ENCODE measurements around the gene ZNF485.
"Not testable (repeated sequence)": the region's sequence is repeated elsewhere in the genome, so short reads cannot be mapped to it uniquely, and the experiment has no call there.

ZNF485 gene

DNA sequence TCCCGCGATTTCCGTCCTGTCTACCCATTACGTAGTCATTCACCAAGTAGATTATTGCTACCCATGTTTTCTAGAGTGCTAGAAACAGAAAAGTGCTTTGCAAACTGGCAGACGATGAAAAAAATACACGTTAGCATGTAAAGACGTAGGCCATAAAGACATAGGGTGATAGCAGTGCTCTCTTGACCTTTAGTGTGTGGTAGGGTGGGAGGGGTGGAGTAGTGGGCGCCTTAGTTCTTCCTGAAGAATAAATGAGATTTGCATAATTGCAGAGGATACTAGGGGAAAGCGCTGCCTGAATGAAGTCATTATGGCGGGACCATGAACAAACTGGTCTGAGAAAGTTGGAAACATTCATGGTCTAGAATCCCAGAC is 948 bp downstream of the ZNF485 start:
- DNase-seq: no peak

DNA sequence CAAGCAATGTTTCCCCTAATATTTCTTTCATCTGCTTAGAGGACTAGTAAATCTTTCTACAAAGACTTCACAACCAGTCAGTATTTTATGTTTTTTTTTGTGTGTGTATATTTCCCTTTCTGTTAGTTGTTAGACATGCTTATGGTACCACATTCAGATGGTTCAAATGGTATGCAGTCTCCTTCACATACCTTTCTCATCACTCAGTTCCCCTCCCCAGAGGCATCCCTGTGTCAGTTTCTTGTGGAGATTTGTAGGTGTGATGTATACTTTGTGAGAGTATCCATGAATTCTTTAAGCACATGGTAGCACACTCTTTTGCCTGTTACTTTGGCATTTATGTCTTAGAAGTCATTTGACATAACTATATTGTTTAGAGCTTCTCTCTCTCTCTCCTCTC is 4.4 kb downstream of the ZNF485 start:
- no peak for DNase-seq

- no peak for DNase-seq
Measured at GRCh38 chr10:43616697-43617370, 10.6 kb downstream of the ZNF485 start.

DNA sequence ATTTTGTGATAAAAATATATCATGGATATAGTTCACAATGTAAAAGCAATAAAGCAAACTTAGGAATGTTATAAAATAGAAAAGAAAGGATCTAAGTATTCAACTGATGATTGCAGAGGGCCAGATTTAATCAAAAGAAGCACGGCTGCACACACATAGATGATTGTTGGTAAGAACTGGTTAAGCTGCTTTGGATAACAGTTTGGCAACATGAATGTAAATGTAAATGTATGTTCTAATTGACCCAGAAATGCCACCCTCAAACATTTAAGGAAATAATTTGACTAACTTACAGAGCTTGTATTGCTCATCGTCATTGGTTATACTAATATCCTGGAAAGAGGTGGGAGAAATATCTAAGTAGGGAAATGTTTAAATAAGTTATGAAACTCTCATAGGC is 13.1 kb downstream of the ZNF485 start:
- no peak for DNase-seq

DNA sequence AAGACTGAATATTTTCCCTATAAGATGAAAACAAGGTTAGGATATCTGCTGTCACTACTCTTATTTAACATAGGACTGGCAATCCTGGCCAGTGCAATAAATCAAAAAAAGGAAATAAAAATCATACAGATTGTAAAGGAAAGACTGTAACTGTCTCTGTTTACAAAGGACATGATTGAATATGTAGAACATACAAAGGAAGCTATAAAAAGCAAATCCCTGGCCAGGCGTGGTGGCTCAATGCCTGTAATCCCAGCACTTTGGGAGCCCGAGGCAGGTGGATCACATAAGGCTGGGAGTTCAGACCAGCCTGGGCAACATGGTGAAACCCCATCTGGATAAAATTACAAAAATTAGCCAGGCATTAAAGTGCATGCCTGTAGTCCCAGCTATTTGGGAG is 15.8 kb downstream of the ZNF485 start:
- no peak for DNase-seq

- DNase-seq: peak; percentile 25
Measured at GRCh38 chr10:43623351-43623750, 17.1 kb downstream of the ZNF485 start.

- DNase-seq: no peak
Measured at GRCh38 chr10:43627942-43628341, 21.7 kb downstream of the ZNF485 start.

DNA sequence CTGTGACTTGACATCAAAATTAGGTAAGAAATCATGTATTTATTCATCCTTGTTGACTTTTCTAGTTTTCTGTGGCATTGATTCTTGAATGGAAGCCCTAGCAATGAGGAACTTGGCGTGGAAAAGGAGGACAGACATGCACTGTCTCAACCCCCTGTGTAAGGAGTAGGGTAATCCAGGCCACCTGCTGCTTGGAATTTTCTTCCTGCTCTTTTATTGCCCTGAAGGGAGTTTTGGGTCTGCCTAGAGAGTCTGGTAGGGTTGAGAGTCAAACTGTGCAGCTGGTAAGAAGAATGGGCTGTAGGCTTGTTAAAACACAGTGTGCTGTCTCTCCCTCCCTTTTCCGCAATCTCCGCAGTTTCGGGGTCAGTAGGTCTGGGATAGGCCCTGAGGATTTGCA is 22.7 kb downstream of the ZNF485 start:
- DNase-seq: no peak

DNA sequence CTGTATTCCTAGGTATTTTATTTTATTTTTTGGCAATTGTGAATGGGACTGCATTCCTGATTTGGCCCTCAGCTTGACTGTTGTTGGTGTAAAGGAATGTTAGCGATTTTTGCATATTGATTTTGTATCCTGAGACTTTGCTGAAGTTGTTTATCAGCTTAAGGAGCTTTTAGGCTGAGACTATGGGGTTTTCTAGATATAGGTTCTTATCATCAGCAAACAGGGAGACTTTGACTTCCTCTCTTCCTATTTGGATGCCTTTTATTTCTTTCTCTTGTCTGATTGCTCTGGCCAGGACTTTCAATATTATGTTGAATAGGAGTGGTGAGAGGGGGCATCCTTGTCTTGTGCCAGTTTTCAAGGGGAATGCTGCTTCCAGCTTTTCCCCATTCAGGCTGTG is 29.6 kb downstream of the ZNF485 start:
- not testable (repeated sequence) for DNase-seq

DNA sequence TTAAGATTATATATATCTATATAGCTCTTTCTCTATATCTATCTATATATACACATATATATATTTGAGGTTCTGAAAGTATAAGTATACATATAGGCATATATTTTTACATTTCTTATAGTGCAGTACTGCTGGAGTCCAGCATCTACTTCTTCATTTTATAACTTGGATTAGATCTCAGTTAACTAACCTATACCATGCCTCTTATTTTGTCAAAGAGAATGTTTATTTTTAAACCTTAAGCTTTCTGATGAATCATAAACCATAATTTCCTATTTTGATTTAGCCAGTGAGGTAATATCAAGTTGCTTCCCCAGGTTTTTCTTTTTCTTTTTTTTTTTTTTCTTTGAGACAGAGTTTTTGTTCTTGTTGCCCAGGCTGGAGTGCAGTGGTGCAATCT is 34.4 kb downstream of the ZNF485 start:
- DNase-seq: no peak

GRCh38 chr10:43644252-43644651 is 38.0 kb downstream of the ZNF485 start:
- no peak for DNase-seq

DNA sequence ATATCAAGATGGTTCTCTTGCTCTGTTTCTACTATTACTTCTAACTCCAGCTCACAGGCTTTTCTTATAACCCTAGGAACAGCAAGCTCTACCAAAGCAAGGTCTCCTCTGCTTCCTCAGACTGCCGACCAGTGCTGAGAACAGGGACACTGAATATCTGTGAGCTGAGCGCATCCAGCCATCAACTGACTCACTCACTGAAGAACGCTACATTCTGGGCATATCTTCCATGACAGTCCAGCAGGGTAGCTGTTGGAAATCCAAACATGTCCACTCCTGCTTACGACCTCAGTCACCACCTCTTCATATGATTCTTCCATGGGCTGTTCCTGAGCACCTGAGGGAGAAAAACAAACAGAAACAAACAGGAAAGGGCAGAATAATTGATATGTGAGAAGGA is 39.6 kb downstream of the ZNF485 start:
- no peak for DNase-seq

DNA sequence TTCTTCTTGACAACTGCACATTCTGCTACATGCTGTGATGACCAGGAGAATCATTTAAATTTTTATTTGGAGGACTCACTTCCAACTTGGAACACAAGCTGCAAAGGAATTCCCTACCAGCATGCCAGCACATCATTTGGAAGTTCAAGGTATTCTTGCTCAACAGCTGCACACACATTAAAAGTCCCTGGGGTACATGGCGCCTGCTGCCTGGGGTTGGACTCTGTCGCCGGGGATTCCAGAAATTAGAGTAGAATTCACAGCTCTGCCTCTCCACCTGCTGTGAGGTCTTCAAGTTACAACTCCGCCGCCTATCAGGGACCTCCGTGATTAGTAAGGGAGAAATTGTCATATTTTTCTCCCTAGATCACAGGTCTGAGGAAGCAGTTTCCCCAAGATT is 41.3 kb downstream of the ZNF485 start:
- no peak for DNase-seq

DNA sequence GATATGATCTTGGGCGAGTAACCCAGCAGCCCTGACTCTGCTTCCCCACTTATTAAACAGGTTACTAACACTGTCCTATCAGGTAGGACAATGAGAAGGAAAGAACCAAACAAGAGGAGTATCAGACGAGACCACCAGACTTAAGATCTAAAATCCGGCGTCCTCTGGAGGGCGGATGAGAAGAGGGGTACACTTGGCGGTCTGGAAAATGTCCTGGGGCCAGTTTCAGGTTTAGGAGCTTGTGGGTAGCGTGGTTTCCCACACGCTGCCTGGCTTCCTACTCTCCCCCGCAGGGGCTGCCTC is 41.8 kb downstream of the ZNF485 start:
- no peak for DNase-seq

- DNase-seq: peak; percentile 79
Measured at GRCh38 chr10:43648398-43649184, 42.4 kb downstream of the ZNF485 start, which contains the start of gene ZNF32. Gene ZNF32, minus strand, starts transcription at chr10:43648881. Its CDS starts 2,748 bp downstream, at chr10:43646133.

DNA sequence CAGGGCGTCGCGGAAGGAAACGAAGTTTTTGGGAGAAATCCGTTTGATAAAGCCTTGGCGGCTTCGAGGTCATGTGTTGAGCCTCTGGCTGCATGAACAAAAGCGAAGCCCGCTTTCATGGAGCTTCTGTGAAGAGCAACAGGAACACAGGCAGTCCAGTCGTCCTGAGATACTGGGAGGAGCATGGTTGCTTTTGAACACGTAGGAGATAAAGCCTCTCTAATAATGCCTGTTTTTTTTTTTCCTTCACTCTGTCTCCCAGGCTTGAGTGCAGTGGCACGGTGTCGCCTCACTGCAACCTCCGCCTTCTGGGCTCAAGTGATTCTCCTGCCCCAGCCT is 42.9 kb downstream of the ZNF485 start:
- DNase-seq: no peak

DNA sequence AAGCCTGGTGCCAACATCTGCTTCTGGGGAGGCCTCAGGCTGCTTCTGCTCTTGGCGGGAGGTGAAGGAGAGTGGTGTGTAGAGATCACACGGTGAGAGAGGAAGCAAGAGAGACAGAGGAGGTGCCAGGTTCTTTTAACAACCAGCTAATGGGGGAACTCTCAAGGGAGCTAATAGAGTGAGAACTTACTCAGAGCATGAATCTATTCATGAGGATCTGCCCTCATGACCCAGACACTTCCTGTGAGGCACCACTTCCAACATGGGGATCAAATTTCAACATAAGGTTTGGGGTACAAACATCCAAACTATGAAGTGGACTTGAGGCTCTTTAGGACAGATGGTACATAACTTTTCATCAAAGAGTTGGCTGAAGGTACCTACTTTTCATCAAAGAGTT is 47.5 kb downstream of the ZNF485 start:
- DNase-seq: no peak

DNA sequence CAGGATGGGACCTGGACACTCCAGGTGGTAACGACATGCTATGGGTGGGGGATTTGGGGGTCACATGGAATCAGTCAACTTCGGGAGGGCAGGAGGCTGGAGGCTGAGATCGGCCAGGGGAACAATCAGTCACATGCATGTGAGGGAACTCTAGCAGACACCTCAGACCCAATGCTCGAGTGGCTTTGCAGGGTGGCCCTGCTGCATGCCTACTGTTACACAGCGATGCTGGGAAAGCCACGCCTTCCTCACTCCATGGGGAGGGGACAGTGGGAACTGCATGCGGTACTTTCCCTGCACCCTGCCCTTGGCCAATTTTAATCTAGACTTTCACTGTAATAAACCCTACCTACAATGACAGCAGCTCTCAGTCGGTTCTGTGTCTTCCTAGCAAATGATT is 49.1 kb downstream of the ZNF485 start:
- DNase-seq: no peak

DNA sequence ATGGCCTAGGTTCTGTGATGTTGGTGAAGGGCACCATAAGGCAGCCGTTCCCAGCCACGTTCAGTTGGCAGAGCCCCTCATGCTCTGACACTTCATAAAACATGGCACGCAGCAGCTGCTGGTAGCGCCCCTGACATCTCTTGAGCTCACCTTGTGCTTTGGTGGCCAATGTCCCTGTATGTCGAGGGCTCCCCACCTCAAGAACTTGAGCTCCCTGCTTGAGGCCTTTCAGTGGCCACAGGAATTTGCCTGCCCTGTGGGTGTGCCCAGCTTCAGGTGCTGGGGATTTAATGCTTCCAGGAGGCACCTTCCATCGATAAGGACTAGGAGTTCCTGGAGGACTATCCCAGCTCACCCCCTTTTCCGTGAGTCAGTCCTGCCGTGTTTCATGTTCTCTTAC is 52.0 kb downstream of the ZNF485 start:
- no peak for DNase-seq

GRCh38 chr10:43665054-43665453 is 58.8 kb downstream of the ZNF485 start:
- DNase-seq: no peak

DNA sequence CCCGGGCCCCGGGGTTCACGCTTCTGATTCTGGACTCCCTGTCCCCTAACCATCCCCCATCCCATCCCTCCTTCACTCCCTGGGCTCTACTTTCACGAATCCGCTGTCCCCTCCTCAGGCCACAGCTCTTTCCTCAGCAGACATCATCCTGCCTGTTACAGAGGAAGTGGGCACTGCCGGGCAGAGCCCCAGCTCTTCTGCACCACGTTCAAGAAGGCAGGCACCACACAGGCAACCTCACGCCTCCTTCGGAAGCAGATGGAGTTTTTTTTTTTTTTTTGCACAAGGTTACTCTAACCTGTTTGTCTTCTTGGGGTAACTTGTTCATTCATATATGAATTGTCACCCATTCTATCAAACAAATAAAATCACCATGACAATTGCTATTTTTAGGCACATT is 60.3 kb downstream of the ZNF485 start:
- DNase-seq: no peak

GRCh38 chr10:43667317-43667731 is 61.1 kb downstream of the ZNF485 start:
- DNase-seq: peak; percentile 16

All from hematopoietic multipotent progenitor cell treated with erythropoietin and hydrocortisone succinate and interleukin-3 and kit ligand, for 8 days (in vitro differentiated cells).